KOPT-K1 (cell line): Measurements from ENCODE around the gene GRXCR1.

Source experiments
- H3K27ac ChIP-seq: fragments of 200-600 bp; sonication (generic); 2 replicates; pipeline ENCODE4 v1.5.1; 2016; ENCODE audit warnings: antibody characterized with exemption, mild to moderate bottlenecking, low read depth, low read length; ENCODE audit not compliant: poor library complexity, severe bottlenecking
- H3K36me3 ChIP-seq: fragments of 200-600 bp; sonication (generic); 2 replicates; pipeline ENCODE4 v1.5.1; 2017; ENCODE audit warnings: antibody characterized with exemption, mild to moderate bottlenecking, low read length, moderate library complexity; ENCODE audit not compliant: insufficient read depth
- H3K9me3 ChIP-seq: fragments of 200-600 bp; sonication (generic); 2 replicates; pipeline ENCODE4 v1.5.1; 2017; ENCODE audit warnings: antibody characterized with exemption, low read length, mild to moderate bottlenecking; ENCODE audit not compliant: insufficient read depth, poor library complexity, severe bottlenecking

GRXCR1 gene

GRCh38 chr4:42892413-42892812, at the start of gene GRXCR1:
TSS of gene GRXCR1 (plus strand) at chr4:42892713. CDS start at chr4:42893267, 554 bp downstream.
- H3K27ac ChIP-seq = no peak within 1 kb of the TSS
- no peaks in the 10 kb centered on the region for H3K9me3 ChIP-seq
- no peaks in the 10 kb centered on the region for H3K36me3 ChIP-seq

GRCh38 chr4:42843694-42844093, 48.8 kb upstream of the GRXCR1 start:
- H3K9me3 ChIP-seq = no peaks in the 10 kb centered on the region
- no peaks in the 10 kb centered on the region for H3K36me3 ChIP-seq
- H3K27ac ChIP-seq = no peak overlapping the region

- H3K9me3 ChIP-seq = peaks cover 2% of the 10 kb centered on the region
- H3K27ac ChIP-seq = no peak overlapping the region
- H3K36me3 ChIP-seq = no peaks in the 10 kb centered on the region
Observed at GRCh38 chr4:42844422-42845070, 48.0 kb upstream of the GRXCR1 start.

- Histone ChIP-seq H3K36me3 (no peaks in the 10 kb centered on the region), H3K9me3 (peaks cover 12% of the 10 kb centered on the region)
Observed at GRCh38 chr4:42845586-42845985, 46.9 kb upstream of the GRXCR1 start.

GRCh38 chr4:42855779-42856178, 36.7 kb upstream of the GRXCR1 start:
- no peak overlapping the region for H3K27ac ChIP-seq
- H3K9me3 ChIP-seq = no peaks in the 10 kb centered on the region
- H3K36me3 ChIP-seq = no peaks in the 10 kb centered on the region

More at GRCh38 chr4:42845586-42845985, 46.9 kb upstream of the GRXCR1 start:
- H3K27ac ChIP-seq = no peak overlapping the region

- H3K36me3 ChIP-seq = no peaks in the 10 kb centered on the region
Observed at GRCh38 chr4:42865572-42866189, 26.8 kb upstream of the GRXCR1 start.

GRCh38 chr4:42871261-42871660, 21.3 kb upstream of the GRXCR1 start:
- no peak overlapping the region for H3K27ac ChIP-seq
- no peaks in the 10 kb centered on the region for H3K36me3 ChIP-seq
- no peaks in the 10 kb centered on the region for H3K9me3 ChIP-seq

More at GRCh38 chr4:42865572-42866189, 26.8 kb upstream of the GRXCR1 start:
- no peaks in the 10 kb centered on the region for H3K9me3 ChIP-seq
- H3K27ac ChIP-seq = no peak overlapping the region

GRCh38 chr4:42871671-42872290, 20.7 kb upstream of the GRXCR1 start:
- Histone ChIP-seq H3K9me3 (no peaks in the 10 kb centered on the region), H3K36me3 (no peaks in the 10 kb centered on the region), H3K27ac (no peak overlapping the region)

GRCh38 chr4:42878863-42879262, 13.7 kb upstream of the GRXCR1 start:
- Histone ChIP-seq H3K27ac (no peak overlapping the region), H3K36me3 (no peaks in the 10 kb centered on the region), H3K9me3 (no peaks in the 10 kb centered on the region)

GRCh38 chr4:42881253-42881652, 11.3 kb upstream of the GRXCR1 start:
- H3K27ac ChIP-seq = no peak overlapping the region
- no peaks in the 10 kb centered on the region for H3K36me3 ChIP-seq
- H3K9me3 ChIP-seq = peaks cover 7% of the 10 kb centered on the region

GRCh38 chr4:42891644-42892043, 869 bp upstream of the GRXCR1 start:
- Histone ChIP-seq H3K27ac (no peak overlapping the region), H3K36me3 (no peaks in the 10 kb centered on the region), H3K9me3 (no peaks in the 10 kb centered on the region)

- no peaks in the 10 kb centered on the region for H3K9me3 ChIP-seq
- H3K36me3 ChIP-seq = no peaks in the 10 kb centered on the region
- no peak overlapping the region for H3K27ac ChIP-seq
Observed at GRCh38 chr4:42895452-42895851, 2.9 kb downstream of the GRXCR1 start.

GRCh38 chr4:42904986-42905385, 12.5 kb downstream of the GRXCR1 start:
- H3K27ac ChIP-seq = no peak overlapping the region
- no peaks in the 10 kb centered on the region for H3K36me3 ChIP-seq
- no peaks in the 10 kb centered on the region for H3K9me3 ChIP-seq

- Histone ChIP-seq H3K36me3 (no peaks in the 10 kb centered on the region), H3K9me3 (no peaks in the 10 kb centered on the region), H3K27ac (no peak overlapping the region)
Observed at GRCh38 chr4:42905591-42905990, 13.1 kb downstream of the GRXCR1 start.

- Histone ChIP-seq H3K36me3 (no peaks in the 10 kb centered on the region), H3K27ac (no peak overlapping the region), H3K9me3 (no peaks in the 10 kb centered on the region)
Observed at GRCh38 chr4:42906341-42906740, 13.8 kb downstream of the GRXCR1 start.
